NCI-H2081 (cell line): ENCODE results near the gene ZFAND2B.
"Not testable (repeated sequence)": the region's sequence is repeated elsewhere in the genome, so short reads cannot be mapped to it uniquely, and the experiment has no call there.

Experiments used
- DNase-seq, 2 experiments: peaks; one replicate each; lab custom pipeline; 2025; lab: John Stamatoyannopoulos, UW

ZFAND2B gene

GRCh38 chr2:219175928-219176817 is 30.4 kb upstream of the ZFAND2B start:
- no peak for DNase-seq

GRCh38 chr2:219176818-219177551 is 29.6 kb upstream of the ZFAND2B start, which contains the start of gene CNPPD1:
Gene CNPPD1 (minus strand): TSS chr2:219176925. CDS start chr2:219176828, 97 bp downstream.
- DNase-seq: peak; percentile 84 to 88

DNA sequence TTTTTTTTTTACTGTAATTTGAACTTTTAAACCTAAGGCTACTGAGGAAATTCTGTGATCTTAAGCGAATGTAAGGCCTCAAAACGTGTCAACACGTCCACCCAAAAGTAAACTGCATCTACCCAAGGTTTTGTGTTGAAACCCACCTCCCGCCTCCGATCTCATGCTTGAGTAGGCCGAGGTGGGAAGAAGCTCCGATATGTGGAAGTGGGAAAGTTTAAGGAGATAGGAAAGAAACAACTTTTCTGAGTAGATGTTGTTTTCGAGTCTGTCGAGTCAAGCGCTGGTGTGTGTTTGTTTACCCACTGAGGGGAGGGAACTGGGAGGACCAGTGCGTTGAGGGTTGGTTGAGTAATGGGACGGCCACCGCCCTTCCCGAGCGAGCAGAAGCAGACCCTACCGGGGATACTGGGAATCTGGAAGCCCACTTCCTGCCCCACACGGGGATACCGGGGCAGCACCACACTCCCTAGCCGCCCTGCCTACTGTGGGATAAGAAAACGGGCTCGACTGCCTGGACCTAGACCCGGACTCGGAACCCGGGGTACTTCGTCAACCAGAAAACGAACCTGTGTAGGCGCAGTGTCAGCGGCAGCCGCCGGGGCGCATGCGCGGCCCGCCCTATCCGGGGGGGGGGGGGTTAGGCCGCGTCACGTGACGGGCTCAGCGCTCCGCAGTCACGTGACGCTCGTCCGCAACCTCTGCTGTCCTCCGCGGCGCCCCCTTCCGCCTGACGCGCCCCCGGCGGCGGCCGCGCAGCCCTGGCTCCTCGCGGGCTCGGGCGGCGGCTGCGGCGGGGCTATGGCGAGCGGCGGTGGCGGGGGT is 28.8 kb upstream of the ZFAND2B start, which contains the start of gene RETREG2:
Gene RETREG2 (plus strand): TSS at position 724 of the 825 bp plus-strand sequence. CDS start 78 bp downstream, at position 802.
- DNase-seq: peak; percentile 78 to 85

GRCh38 chr2:219178377-219179175 is 28.0 kb upstream of the ZFAND2B start:
- peak in 1 of 2 experiments; percentile 35 for DNase-seq

GRCh38 chr2:219179601-219180465 is 26.7 kb upstream of the ZFAND2B start:
- no peak for DNase-seq

DNA sequence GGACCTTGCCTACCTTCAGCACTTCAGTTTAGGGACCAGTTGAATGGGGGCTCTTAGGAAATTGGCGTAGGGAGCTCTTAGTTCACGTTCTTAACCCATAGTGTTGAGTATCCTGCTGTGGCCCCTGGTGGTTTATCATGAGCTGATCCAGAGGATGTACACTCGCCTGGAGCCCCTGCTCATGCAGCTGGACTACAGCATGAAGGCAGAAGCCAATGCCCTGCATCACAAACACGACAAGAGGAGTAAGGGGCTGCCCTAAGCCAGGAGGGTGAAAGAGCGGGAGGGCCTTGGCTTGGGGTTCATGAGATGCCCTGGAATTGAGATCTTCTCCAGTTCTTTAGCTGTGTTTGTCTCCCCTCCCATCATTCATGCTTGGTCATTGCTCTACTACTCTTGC is 25.6 kb upstream of the ZFAND2B start:
- no peak for DNase-seq

GRCh38 chr2:219181531-219181930 is 25.1 kb upstream of the ZFAND2B start:
- DNase-seq: no peak

DNA sequence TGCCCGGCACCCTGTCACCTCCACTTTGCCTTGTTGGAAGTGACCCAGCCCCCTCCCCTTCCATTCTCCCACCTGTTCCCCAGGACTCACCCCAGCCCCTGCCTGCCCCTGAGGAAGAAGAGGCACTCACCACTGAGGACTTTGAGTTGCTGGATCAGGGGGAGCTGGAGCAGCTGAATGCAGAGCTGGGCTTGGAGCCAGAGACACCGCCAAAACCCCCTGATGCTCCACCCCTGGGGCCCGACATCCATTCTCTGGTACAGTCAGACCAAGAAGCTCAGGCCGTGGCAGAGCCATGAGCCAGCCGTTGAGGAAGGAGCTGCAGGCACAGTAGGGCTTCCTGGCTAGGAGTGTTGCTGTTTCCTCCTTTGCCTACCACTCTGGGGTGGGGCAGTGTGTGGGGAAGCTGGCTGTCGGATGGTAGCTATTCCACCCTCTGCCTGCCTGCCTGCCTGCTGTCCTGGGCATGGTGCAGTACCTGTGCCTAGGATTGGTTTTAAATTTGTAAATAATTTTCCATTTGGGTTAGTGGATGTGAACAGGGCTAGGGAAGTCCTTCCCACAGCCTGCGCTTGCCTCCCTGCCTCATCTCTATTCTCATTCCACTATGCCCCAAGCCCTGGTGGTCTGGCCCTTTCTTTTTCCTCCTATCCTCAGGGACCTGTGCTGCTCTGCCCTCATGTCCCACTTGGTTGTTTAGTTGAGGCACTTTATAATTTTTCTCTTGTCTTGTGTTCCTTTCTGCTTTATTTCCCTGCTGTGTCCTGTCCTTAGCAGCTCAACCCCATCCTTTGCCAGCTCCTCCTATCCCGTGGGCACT is 24.0 kb upstream of the ZFAND2B start:
- no peak for DNase-seq

DNA sequence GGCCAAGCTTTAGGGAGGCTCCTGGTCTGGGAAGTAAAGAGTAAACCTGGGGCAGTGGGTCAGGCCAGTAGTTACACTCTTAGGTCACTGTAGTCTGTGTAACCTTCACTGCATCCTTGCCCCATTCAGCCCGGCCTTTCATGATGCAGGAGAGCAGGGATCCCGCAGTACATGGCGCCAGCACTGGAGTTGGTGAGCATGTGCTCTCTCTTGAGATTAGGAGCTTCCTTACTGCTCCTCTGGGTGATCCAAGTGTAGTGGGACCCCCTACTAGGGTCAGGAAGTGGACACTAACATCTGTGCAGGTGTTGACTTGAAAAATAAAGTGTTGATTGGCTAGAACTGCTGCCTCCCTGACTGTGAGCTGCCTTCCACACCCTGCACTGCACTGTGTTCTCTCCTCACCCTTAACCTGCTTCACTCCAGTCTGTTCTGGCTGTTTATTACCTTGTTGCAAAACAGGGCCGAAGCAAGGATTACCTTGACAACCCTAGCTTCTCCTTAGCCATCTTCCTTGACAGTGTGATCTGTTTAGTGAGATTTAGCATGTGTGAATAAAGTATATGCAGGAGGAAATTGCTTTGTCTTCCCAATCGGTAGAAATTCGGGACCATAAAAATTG is 23.3 kb upstream of the ZFAND2B start:
- DNase-seq: no peak

DNA sequence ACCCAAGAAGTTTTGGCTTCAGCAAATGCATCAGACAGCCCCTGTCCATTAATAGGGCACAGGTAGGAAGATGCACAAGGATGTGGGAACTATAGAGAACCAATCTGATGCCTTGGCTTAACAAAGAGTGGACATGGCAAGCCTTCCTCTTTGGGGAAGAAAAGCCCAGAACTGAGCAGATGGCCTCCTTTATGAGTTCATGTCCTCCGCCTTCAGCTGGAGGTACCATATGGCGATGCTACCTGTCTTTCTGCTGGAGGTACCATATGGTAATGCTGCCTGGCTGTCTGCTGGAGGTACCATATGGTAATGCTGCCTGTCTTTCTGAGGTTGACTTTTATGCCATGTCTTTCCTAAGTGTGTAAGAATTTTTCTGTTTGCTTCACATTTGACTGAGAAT is 22.5 kb upstream of the ZFAND2B start:
- no peak for DNase-seq

- no peak for DNase-seq
These were observed 19.7 kb upstream of the ZFAND2B start for GRCh38 chr2:219186754-219187456.

GRCh38 chr2:219197388-219197787 is 9.2 kb upstream of the ZFAND2B start:
- no peak for DNase-seq

GRCh38 chr2:219198974-219199373 is 7.6 kb upstream of the ZFAND2B start:
- no peak for DNase-seq

GRCh38 chr2:219199470-219200211 is 6.9 kb upstream of the ZFAND2B start:
- DNase-seq: no peak

- not testable (repeated sequence) for DNase-seq
These were observed 5.9 kb upstream of the ZFAND2B start for GRCh38 chr2:219200502-219201326.

- DNase-seq: not testable (repeated sequence)
These were observed 5.3 kb upstream of the ZFAND2B start for GRCh38 chr2:219201331-219201730.
